ENCODE results near the gene PDE3B.
"Not testable (repeated sequence)": the region's sequence is repeated elsewhere in the genome, so short reads cannot be mapped to it uniquely, and the experiment has no call there.

The PDE3B gene

DNA sequence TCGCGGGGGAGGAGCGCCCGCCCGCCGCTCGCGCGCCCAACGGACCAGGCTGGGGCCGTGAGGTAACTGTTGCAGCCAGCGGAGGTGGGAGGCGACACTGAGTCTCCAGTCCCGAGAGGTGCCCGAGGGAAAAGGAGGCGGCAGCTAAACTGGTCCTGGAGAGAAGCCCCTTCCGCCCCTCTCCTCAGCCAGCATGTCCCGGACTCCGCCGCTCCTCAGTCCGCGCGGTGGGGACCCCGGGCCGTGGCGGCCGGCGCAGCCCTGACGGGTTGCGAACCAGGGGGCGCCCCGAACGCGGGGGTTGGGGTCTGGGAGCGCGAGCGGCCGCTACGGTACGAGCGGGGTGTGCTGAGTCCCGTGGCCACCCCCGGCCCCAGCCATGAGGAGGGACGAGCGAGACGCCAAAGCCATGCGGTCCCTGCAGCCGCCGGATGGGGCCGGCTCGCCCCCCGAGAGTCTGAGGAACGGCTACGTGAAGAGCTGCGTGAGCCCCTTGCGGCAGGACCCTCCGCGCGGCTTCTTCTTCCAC lies at the start of gene PDE3B:
Gene PDE3B, plus strand, starts transcription at position 108 of the 529 bp plus-strand sequence. Its CDS starts 272 bp downstream, at position 380.
- peak; percentile 45 for DNase-seq (ENCODE audit: low spot score)

DNA sequence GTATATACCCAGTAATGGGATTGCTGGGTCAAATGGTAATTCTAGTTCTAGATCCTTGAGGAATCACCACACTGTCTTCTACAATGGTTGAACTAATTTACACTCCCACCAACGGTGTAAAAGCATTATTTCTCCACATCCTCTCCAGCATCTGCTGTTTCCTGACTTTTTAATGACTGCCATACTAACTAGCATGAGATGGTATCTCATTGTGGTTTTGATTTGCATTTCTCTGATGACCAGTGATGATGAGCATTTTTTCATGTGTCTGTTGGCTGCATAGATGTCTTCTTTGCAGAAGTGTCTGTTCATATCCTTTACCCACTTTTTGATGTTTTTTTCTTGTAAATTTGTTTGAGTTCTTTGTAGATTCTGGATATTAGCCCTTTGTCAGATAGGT lies 48.3 kb upstream of the PDE3B start:
- not testable (repeated sequence) for DNase-seq (ENCODE audit: low spot score)

DNA sequence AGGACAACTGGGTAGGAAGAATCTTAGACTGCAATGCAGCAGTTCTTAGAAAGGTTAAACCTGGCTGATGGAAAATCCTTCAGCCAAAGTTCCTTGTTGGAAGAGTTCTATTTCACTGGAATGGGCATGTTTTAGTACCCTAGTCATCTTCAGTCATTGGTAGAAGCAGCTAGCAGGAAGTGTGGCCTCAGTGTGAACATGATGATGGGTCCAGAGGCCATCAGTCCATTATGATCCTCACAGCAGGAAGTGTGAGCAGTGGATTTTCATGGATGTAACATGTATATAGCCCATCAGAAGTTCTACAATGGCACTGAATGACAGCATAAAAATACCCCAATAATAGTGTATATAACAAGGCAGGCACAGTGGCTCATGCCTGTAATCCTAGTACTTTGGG lies 35.9 kb upstream of the PDE3B start:
- no peak for DNase-seq (ENCODE audit: low spot score)

DNA sequence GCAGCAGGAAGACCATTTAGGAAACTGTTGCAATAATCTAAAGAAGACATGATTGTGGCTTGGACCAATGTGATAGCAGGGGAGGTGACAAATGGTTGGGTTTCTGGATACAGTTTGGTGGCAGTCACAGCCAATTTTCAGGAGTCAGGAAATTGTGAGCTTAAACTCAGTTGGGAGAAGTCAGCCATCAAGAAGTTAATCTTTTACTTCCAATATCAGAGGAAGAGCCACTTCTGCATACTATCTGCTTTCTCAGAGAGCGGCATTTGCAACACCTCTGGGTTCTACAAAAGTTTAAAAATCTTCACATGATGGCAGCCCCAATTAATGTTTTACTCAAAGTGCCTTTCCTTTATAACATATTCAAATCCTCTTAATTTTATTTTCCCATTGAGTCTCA lies 33.7 kb upstream of the PDE3B start:
- DNase-seq (ENCODE audit: low spot score): no peak

DNA sequence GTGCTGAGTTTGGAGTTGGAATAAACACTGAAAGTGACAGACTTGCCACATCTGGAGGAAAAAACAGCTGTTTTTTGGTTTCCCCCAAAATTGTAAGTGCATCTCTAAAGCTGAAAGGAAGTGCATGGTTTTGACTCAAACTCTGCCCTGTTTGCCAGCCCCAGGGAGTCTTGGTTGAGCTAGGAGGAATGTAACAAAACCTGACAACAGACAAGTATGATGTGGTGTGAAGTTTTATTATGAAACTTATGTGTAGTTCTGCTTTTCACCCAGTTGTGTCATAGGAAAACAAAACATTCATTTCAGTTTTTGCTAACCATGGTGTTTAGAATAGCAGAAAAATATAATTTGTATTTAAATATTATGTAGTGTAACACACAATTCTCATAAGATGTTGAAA lies 31.7 kb upstream of the PDE3B start:
- no peak for DNase-seq (ENCODE audit: low spot score)

DNA sequence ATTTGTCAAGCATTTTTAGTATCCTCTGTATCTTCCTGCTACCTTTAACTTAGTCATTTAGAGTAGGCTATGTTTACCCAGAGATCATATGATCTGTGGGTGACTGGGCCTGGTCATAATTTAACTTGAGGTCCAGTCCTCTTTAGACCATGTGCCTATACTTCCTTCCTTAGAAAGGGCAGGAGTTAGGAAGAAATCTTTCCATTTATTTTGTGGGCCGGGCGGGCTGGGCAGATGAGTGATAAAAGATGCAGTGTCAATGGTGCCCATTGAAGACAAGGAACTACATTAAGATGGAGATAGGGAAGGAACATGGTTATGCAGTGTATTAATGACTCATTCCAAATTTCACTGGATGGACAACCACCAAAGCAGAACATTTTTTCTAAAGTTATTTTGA lies 30.9 kb upstream of the PDE3B start:
- DNase-seq (ENCODE audit: low spot score): no peak

DNA sequence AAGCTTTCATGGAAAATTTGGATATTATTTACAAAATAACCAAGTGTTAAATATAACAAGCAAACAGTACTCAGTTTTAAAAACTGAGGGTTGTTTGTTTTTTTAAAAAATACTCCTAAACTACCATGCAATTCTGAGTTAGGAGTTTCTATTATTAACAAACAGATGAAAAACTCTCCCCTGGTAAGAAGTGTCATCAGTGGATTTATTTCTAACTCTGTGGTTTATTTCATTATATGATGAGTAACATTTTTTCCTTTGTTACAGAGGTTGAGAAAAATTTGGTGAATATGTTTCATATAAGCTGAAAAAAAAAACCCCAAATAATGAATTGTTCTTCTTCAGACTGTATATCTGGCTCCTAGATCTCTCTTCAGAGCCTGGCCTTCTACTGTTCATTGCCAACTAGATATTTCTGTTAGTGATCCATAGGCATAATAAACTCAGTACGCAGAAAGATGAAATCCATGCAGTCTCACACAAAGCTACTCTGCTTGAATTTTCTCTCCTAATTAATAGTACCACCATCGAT lies 29.4 kb upstream of the PDE3B start:
- no peak for DNase-seq (ENCODE audit: low spot score)

DNA sequence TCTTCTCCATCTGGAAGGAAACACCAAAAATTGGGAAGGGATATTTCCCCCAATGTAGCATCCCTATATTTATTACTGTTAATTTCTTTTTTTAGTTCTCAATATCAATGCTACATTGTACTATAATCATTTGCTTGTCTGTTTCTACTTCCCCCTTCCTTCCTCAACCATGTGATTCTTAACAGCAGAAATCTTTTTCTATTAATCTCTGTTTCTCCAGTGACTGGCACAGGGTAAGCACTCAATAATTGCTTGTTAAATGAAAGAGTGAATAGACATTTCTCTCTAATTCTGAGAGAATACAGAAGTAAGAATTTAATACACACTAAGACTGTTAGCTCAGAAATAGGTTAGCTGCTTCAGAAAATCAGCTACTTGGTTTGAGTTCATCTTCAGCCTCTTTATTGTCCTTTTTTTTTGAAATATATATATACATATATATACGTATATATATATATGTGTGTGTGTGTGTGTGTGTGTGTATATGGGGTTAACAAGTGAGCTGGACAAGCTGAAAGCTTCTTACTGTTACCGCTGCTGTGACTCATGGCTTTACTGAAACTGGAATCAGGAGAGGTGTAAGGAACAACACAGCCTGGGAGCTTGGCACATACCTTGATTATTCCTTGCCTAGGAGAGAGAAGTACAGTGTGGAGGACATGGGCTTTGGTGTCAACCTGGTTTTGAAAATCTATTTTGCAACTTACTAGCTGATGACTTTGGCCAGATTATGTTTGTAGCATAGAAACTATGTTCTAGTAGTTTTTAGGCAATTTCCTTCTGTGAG lies 26.2 kb upstream of the PDE3B start:
- no peak for DNase-seq (ENCODE audit: low spot score)

DNA sequence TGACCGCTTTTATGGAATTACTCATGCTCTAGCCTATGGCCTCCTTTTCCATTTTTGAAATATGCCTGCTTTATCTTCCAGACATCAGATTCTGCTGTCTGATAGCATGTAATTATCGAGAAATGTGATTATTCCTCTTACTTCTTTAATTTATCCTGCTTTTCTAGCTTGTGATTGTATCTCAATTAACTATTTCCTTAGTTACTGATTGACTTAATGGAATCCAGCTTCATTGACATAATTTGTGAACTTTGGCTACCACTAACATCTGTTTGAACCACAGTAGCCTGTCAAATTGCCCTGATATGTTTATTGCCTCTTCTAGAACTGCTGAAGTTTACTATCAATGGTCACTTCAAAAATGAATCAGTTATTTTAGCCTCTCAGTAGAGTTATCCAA lies 25.5 kb upstream of the PDE3B start:
- DNase-seq (ENCODE audit: low spot score): no peak

DNA sequence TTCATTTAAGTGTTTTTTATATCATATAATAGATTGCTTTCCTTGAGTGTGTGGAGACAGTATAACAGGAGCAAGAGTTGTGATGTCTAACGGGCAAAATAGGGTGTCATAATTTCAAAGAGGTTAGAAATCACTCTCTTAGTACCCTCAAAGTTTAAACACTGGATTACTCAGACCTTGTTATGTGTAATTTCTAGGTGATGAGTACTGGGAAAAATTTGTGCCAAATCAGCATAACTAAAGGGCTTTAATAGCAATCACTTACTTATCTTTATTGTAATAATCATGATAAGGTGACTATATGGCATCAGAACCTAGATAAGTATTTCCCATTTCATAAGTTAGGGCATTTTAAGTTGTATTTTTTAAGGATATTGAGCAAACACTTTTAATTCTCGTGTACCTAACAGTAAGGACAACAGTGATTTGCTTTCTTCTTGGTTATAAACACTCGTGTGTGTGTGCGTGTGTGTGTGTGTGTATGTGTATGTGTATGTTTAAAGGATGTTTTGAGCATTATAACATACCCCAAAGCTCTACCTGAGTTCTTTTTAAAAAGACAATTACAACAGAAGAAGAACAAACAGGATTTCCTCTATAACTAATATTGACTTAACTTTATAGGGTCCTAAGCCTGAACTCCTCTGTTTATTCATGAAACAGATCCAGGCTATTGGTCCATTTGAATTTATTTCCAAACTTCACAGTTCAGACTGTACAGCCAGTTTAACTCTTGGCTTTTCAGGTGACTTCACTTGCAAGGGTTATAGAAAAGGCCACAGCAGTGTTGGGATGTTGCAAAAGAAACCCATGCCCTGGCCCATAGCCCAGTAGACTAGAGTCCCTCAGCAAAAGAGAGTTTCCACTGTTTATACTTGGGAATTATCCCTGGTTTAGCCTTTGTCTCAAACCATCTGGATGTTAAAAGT lies 23.7 kb upstream of the PDE3B start:
- no peak for DNase-seq (ENCODE audit: low spot score)

DNA sequence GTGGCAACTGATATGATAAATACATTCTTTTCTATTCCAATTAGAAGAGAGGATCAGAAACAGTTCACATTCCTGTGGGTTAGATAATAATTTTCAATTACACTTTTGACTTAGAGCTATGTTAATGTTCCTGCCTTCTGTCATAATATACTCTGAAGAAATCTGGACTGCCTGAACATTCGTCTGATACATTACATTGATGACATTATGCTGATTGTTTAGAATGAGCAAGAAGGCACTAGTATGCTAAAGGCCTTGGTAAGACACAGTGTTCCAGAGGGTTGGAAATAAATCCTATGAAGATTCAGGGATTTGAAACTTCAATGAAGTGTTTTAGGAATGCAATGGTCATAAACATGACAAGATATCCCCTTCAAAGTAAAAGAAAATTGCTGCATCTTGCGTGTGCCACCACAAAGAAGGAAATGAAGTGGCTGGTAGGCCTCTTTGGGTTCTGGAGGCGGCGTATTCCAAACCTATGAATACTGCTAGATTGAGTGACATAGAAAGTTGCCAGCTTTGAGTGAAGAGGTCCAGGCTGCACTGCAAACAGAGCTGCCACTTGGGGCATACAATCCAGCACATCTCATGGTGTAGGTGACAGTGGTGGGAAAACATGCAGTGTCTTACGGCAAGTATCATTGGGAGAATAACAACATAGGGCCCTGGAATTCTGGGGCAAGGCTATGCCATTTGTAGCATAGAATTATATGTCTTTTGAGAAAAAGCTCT lies 21.2 kb upstream of the PDE3B start:
- no peak for DNase-seq (ENCODE audit: low spot score)

DNA sequence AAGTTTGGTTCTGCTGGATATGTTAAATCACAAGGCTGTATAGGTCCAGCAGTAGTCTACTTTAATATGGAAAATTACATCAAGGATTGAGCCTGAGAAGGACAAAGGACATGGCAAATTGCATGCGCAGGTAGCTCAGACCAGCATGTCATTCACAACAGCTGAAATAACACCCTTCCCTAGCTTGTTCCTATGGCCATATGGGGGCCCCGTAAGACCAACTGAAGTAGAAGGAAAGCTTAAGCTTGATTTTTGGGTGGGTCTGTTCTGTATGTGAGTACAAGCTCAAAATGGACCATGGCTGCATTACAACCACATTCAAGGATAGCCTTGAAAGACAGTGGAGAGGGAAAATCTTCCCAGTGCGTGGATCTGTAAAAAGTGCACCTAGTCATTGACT lies 20.6 kb upstream of the PDE3B start:
- no peak for DNase-seq (ENCODE audit: low spot score)

DNA sequence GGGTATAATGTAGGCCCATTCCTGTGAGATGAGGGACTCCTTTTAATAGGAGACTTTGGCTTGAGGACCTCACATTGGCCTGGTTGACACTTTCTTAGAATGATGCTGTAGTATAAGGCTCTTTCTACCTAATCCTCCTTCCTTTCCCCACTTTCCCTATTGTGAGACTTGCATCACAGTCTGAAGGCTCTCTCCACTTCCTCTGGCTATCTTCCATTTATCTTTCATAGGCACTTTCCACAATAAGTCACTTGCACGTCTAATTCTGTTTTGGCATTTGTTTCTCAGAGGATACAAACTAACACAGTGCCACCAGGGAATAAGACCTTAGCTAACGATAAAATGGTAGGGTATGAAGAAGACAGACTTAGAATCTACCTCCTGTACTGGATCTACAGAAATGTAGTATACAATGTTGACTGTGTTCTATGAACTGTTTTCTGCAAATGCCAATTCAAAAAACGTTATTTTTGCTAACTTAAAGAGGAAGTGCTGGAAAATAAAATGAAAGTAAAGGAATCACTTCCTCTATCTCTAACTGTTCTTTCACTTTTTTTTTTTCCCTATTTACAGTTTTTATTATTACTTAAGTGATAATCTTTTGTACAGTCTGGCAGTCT lies 17.9 kb upstream of the PDE3B start:
- DNase-seq (ENCODE audit: low spot score): no peak

DNA sequence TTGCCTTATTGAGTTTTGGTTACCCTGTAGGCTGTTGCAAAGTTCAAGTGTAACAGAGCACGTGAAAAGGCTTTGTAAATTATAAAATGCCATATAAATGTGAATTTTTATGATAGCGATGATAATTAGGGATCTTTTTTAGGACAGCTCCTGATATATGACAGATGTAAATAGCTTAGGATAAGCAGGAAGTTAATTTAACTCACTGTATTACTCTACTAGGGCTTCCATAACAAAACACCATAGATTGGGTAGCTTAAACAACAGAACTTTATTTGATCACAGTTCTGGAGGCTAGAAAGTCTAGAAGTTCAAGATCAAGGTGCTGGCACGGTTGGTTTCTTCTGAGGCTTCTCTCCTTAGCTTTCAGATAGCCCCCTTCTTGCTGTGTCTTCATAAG lies 17.0 kb upstream of the PDE3B start:
- DNase-seq (ENCODE audit: low spot score): no peak

DNA sequence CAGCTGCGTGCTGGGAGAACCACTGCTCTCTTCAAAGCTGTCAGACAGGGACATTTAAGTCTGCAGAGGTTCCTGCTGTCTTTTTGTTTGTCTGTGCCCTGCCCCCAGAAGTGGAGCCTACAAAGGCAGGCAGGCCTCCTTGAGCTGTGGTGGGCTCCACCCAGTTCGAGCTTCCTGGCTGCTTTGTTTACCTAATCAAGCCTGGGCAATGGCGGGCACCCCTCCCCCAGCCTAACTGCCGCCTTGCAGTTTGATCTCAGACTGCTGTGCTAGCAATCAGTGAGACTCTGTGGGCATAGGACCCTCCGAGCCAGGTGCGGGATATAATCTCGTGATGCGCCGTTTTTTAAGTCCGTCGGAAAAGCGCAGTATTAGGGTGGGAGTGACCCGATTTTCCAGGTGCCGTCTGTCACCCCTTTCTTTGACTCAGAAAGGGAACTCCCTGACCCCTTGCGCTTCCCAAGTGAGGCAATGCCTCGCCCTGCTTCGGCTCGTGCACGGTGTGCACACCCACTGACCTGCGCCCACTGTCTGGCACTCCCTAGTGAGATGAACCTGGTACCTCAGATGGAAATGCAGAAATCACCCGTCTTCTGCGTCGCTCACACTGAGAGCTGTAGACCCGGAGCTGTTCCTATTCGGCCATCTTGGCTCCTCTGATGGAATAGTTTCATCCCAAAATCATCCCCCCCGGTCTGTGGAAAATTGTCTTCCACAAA lies 9.9 kb upstream of the PDE3B start:
- not testable (repeated sequence) for DNase-seq (ENCODE audit: low spot score)

DNA sequence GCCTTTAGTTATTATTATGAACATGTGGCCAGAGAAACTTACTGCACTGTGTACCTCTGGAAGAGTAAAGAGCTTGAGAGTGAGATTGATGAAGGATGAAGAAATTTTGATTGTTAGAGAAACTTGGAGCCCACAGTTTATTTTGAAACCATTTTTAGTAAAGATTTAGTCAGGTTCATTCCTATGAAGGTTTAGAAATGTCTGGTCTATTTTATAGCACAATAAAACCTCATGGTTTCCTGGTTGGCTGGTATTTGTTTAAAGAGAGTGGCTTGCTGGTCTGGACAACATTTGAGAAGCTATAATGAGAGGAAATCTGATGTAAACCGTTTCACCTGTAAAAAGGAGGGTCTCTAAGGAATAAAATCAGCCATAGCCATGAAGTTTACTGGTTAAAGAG lies 8.8 kb upstream of the PDE3B start:
- DNase-seq (ENCODE audit: low spot score): no peak

DNA sequence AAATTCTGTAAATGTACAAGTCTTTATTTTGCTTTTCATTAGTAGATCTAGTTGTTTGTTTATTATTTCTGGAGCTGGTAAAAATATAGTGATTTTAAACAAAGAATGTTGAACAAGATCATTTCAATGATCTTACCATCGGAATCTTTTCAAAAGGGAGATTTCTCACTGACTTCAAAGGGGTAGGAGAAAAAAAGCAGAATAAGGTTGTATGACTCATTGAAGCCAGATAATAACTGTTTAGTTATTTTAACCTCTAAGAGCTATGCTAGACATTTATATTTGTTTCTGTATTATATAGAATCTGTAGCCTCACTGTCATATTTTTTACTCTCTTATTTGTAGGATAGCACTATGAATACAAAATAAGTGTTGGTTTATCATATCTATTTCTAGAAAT lies 8.1 kb upstream of the PDE3B start:
- DNase-seq (ENCODE audit: low spot score): no peak

DNA sequence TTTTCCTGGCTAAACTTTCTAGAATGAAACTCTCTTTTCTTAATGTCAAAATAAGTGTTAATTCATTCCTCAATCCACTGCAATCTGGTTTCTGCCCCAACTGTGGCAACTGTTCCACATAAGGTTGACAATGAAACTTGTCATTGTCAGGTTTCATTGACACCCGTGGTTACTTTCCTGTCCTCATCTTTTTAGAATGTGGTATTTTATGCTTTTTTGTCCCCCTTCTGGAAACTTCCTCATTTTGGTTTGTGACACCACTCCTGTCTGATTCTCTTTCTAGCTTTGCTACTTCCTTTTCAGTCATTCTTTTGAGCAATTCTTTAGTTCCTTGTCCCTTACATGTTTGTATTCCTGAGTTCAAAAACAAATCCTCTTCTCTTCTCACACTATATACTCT lies 7.5 kb upstream of the PDE3B start:
- DNase-seq (ENCODE audit: low spot score): no peak

DNA sequence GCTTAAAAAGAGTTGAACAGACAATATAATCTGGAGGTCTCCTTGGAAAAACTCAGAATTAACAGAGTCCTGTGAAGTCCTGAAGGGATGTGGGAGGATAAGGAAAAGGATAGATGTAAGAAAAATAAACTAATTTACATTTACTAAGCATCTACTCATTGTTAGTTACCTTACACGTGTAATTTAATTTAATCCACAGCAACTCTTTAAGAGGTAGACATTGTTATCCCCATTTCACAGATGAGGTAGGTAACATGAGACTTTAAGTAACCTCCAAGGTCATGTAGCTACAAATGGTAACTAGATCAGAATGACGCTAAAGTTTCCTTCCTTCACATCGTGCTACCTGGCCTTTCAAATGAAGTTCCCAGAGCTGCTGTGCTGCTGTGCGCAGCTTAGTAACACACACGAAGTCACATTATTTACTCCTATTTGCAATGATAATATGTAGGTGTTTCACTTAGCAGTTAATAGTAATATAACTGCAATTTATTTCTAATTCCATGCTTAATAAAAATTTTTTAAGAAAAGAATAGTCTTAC lies 5.7 kb upstream of the PDE3B start:
- DNase-seq (ENCODE audit: low spot score): no peak

DNA sequence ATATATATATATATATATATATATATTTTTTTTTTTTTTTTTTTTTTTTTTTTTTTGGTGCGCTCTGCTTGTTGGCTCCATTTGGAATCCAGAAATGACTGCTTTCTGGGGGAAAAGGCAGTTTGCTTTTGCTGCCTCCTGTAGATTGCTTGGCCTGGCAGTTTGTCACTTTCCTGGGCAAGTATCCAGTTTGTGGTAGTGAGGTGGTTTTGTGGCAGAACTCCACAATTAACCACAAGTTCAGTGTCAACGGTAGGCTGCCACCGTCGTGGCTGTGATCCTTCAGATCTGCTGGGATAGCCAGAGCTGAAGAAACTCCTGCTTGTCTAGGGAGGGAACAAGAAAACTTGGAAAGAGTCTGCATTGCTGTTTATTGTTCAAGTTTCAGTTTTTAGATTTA lies 5.0 kb upstream of the PDE3B start:
- no peak for DNase-seq (ENCODE audit: low spot score)

DNA sequence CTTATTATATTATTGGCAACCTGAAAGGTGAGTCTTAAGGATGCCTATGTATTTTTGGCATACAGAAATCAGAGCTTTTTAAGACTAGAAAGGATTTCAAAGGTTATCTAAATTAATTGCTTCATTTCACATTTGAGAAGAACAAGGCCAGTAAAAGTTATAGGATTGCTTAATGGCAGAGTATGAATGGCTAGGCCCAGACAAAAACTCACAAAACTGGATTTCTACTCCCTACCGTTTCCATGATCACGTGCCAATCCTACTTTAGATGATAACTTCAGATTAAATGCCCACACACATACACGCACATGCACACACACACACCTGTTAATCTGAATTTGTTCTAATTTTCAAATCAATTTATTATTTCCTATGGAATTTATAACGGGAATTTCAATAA lies 1.8 kb upstream of the PDE3B start:
- DNase-seq (ENCODE audit: low spot score): no peak
